ENCODE data around the gene DGAT2.

DGAT2 gene

GRCh38 chr11:75781296-75781695 lies 12.7 kb downstream of the DGAT2 start:
- Histone ChIP-seq H3K4ac (ENCODE audit: low read depth, low read length) (no peak overlapping the region), H3K36me3 (ENCODE audit: control insufficient read depth in 1 of 2, insufficient read depth in 2 of 2, low read length in 2 of 2) (no peaks in the 10 kb centered on the region), H3K18ac (ENCODE audit: low read length) (no peak overlapping the region), H3K9me3 (ENCODE audit: insufficient read depth, low read depth, low read length) (no peaks in the 10 kb centered on the region), H2BK5ac (ENCODE audit: low read depth, low read length, poor library complexity) (no peak overlapping the region), H3K27me3 (ENCODE audit: insufficient read depth, low read length) (no peaks in the 10 kb centered on the region), H4K91ac (ENCODE audit: low read depth, low read length) (no peak overlapping the region), H3K79me1 (ENCODE audit: low read length) (no peaks in the 10 kb centered on the region), H3K79me2 (ENCODE audit: control insufficient read depth, insufficient read depth, low read length, poor library complexity) (no peaks in the 10 kb centered on the region), H3K4me3 (ENCODE audit: low read depth, low read length) (no peak overlapping the region), H2AK5ac (ENCODE audit: low read length) (no peak overlapping the region), H2BK120ac (ENCODE audit: insufficient read depth, low read length, poor library complexity) (no peak overlapping the region), H3K4me2 (ENCODE audit: low read length) (no peak overlapping the region), H3K9ac (ENCODE audit: low read length) (no peak overlapping the region), H3K27ac (ENCODE audit: low read depth, low read length) (no peak overlapping the region), H2AFZ (ENCODE audit: insufficient read depth, low read length, poor library complexity) (no peak overlapping the region), H3K14ac (ENCODE audit: low read length) (no peak overlapping the region), H2BK12ac (ENCODE audit: low read length) (no peak overlapping the region), H3K23ac (ENCODE audit: low read length) (no peak overlapping the region), H4K12ac (ENCODE audit: low read depth, low read length) (no peak overlapping the region), H4K8ac (ENCODE audit: low read depth, low read length) (no peak overlapping the region), H3K4me1 (ENCODE audit: control insufficient read depth in 1 of 2, insufficient read depth in 2 of 2, low read length in 2 of 2) (peaks cover 0 to 2% of the 10 kb centered on the region in 2 experiments)
- no CpG with 5 or more reads among the region's 7 CpGs for WGBS (ENCODE audit: extremely low coverage, insufficient coverage, insufficient read length)
- no peak for DNase-seq

GRCh38 chr11:75781831-75782230 lies 13.3 kb downstream of the DGAT2 start:
- no peak overlapping the region for H2BK5ac ChIP-seq (ENCODE audit: low read depth, low read length, poor library complexity)
- H3K4me2 ChIP-seq (ENCODE audit: low read length): no peak overlapping the region
- no peak overlapping the region for H3K4me3 ChIP-seq (ENCODE audit: low read depth, low read length)

DNA sequence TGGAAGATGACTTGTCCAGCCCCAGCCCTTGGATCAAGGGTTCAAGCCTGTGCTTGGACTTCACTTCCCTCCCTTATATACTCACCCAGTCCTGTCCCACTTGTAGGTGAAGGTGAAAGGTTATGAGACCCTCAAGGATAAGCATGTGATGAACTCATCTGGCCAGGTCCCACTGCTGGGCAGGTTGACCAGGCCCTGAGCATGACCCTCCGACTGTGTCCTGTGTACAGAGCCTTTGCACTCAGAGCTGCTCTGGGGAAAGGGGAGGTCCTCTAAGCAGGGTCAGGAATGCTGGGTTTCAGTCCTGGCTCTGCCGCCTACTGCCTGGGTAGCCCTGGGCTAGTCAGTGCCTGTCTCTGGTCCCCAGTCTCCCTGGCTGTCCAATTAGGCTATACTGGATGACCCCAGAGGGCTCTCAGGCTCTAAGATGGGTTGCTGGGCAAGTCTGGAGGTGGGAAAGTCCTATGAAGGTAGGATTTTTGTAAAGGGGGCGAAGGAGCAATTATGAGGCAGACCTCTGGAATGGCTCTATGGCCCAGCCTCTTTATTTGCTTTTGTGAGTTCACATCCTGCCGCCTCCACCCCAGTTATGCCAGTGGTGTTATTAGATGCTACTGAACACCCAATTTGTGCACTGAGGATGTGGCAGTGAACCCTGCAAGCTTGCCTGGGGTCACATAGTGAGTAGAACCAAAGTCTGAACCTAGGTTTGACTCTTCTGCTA lies 14.1 kb downstream of the DGAT2 start:
- H3K79me2 ChIP-seq (ENCODE audit: control insufficient read depth, insufficient read depth, low read length, poor library complexity): no peaks in the 10 kb centered on the region
- H3K4ac ChIP-seq (ENCODE audit: low read depth, low read length): no peak overlapping the region
- no peak for DNase-seq

More at GRCh38 chr11:75781831-75782230, 13.3 kb downstream of the DGAT2 start:
- H3K14ac ChIP-seq (ENCODE audit: low read length): no peak overlapping the region
- H3K4me1 ChIP-seq (ENCODE audit: control insufficient read depth in 1 of 2, insufficient read depth in 2 of 2, low read length in 2 of 2): peaks cover 0 to 2% of the 10 kb centered on the region in 2 experiments
- no peak overlapping the region for H3K27ac ChIP-seq (ENCODE audit: low read depth, low read length)
- no peak overlapping the region for H3K4ac ChIP-seq (ENCODE audit: low read depth, low read length)
- no peaks in the 10 kb centered on the region for H3K9me3 ChIP-seq (ENCODE audit: insufficient read depth, low read depth, low read length)
- no peak overlapping the region for H4K91ac ChIP-seq (ENCODE audit: low read depth, low read length)
- no peaks in the 10 kb centered on the region for H3K79me2 ChIP-seq (ENCODE audit: control insufficient read depth, insufficient read depth, low read length, poor library complexity)
- no peak overlapping the region for H2BK120ac ChIP-seq (ENCODE audit: insufficient read depth, low read length, poor library complexity)
- H3K23ac ChIP-seq (ENCODE audit: low read length): no peak overlapping the region
- H2AK5ac ChIP-seq (ENCODE audit: low read length): no peak overlapping the region
- no peaks in the 10 kb centered on the region for H3K27me3 ChIP-seq (ENCODE audit: insufficient read depth, low read length)
- H3K79me1 ChIP-seq (ENCODE audit: low read length): no peaks in the 10 kb centered on the region
- H3K9ac ChIP-seq (ENCODE audit: low read length): no peak overlapping the region
- no CpG with 5 or more reads among the region's 9 CpGs for WGBS (ENCODE audit: extremely low coverage, insufficient coverage, insufficient read length)
- H3K18ac ChIP-seq (ENCODE audit: low read length): no peak overlapping the region
- DNase-seq: no peak
- no peak overlapping the region for H2BK12ac ChIP-seq (ENCODE audit: low read length)
- H3K36me3 ChIP-seq (ENCODE audit: control insufficient read depth in 1 of 2, insufficient read depth in 2 of 2, low read length in 2 of 2): no peaks in the 10 kb centered on the region
- no peak overlapping the region for H4K12ac ChIP-seq (ENCODE audit: low read depth, low read length)
- no peak overlapping the region for H4K8ac ChIP-seq (ENCODE audit: low read depth, low read length)
- H2AFZ ChIP-seq (ENCODE audit: insufficient read depth, low read length, poor library complexity): no peak overlapping the region

DNA sequence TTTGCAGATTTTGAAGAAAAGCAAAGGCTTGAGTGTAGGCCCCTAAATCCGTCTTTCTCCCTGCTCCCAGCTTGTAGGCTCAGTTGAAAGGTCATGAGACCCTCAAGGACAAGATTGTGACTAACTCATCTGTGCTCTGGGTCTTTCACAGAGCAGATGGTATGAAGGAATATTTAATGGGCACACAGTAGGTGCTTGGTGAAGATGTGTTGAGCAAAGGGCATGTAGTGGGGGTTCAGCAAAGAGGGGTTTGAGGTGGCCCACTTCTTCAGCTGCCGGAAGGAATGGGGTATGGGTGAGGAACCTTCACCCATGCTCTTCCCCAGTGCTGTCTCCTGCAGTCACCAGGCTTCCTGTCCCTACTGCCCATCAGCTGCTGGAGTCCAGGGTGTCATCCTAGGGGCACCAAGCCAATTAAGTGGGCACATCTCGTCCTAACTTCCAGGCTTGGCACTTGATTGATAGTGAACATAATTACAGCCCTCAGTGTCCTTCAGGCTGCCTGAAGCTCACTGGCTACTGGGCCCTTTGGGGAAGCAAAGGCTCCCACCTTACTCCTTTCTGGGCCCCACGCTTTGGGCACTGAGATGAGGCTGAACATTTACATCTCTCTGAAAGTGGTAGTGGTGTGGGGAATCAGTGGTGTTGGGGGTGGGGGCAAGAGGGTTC lies 15.0 kb downstream of the DGAT2 start:
- Histone ChIP-seq H3K9me3 (ENCODE audit: insufficient read depth, low read depth, low read length) (no peaks in the 10 kb centered on the region), H3K79me2 (ENCODE audit: control insufficient read depth, insufficient read depth, low read length, poor library complexity) (no peaks in the 10 kb centered on the region), H2BK120ac (ENCODE audit: insufficient read depth, low read length, poor library complexity) (no peak overlapping the region), H3K9ac (ENCODE audit: low read length) (no peak overlapping the region), H3K4me1 (ENCODE audit: control insufficient read depth in 1 of 2, insufficient read depth in 2 of 2, low read length in 2 of 2) (peaks cover 0 to 2% of the 10 kb centered on the region in 2 experiments), H4K8ac (ENCODE audit: low read depth, low read length) (no peak overlapping the region), H2BK5ac (ENCODE audit: low read depth, low read length, poor library complexity) (no peak overlapping the region), H2AFZ (ENCODE audit: insufficient read depth, low read length, poor library complexity) (no peak overlapping the region), H3K27ac (ENCODE audit: low read depth, low read length) (no peak overlapping the region), H3K36me3 (ENCODE audit: control insufficient read depth in 1 of 2, insufficient read depth in 2 of 2, low read length in 2 of 2) (no peaks in the 10 kb centered on the region), H3K4me3 (ENCODE audit: low read depth, low read length) (no peak overlapping the region), H3K23ac (ENCODE audit: low read length) (no peak overlapping the region), H3K18ac (ENCODE audit: low read length) (no peak overlapping the region), H3K27me3 (ENCODE audit: insufficient read depth, low read length) (no peaks in the 10 kb centered on the region), H3K4me2 (ENCODE audit: low read length) (no peak overlapping the region), H3K14ac (ENCODE audit: low read length) (no peak overlapping the region), H3K4ac (ENCODE audit: low read depth, low read length) (no peak overlapping the region), H4K91ac (ENCODE audit: low read depth, low read length) (no peak overlapping the region), H2AK5ac (ENCODE audit: low read length) (no peak overlapping the region), H4K12ac (ENCODE audit: low read depth, low read length) (no peak overlapping the region), H2BK12ac (ENCODE audit: low read length) (no peak overlapping the region), H3K79me1 (ENCODE audit: low read length) (no peaks in the 10 kb centered on the region)
- no CpG with 5 or more reads among the region's 4 CpGs for WGBS (ENCODE audit: extremely low coverage, insufficient coverage, insufficient read length)
- DNase-seq: no peak

More for the DNA sequence above, 14.1 kb downstream of the DGAT2 start:
- Histone ChIP-seq H3K4me1 (ENCODE audit: control insufficient read depth in 1 of 2, insufficient read depth in 2 of 2, low read length in 2 of 2) (peaks cover 0 to 2% of the 10 kb centered on the region in 2 experiments), H4K8ac (ENCODE audit: low read depth, low read length) (no peak overlapping the region), H3K27me3 (ENCODE audit: insufficient read depth, low read length) (no peaks in the 10 kb centered on the region), H3K23ac (ENCODE audit: low read length) (no peak overlapping the region), H2AK5ac (ENCODE audit: low read length) (no peak overlapping the region), H3K4me2 (ENCODE audit: low read length) (no peak overlapping the region), H3K4me3 (ENCODE audit: low read depth, low read length) (no peak overlapping the region), H3K18ac (ENCODE audit: low read length) (no peak overlapping the region), H3K79me1 (ENCODE audit: low read length) (no peaks in the 10 kb centered on the region), H3K14ac (ENCODE audit: low read length) (no peak overlapping the region), H3K27ac (ENCODE audit: low read depth, low read length) (no peak overlapping the region), H4K12ac (ENCODE audit: low read depth, low read length) (no peak overlapping the region), H2BK120ac (ENCODE audit: insufficient read depth, low read length, poor library complexity) (no peak overlapping the region), H2BK12ac (ENCODE audit: low read length) (no peak overlapping the region), H2BK5ac (ENCODE audit: low read depth, low read length, poor library complexity) (no peak overlapping the region), H4K91ac (ENCODE audit: low read depth, low read length) (no peak overlapping the region), H2AFZ (ENCODE audit: insufficient read depth, low read length, poor library complexity) (no peak overlapping the region), H3K36me3 (ENCODE audit: control insufficient read depth in 1 of 2, insufficient read depth in 2 of 2, low read length in 2 of 2) (no peaks in the 10 kb centered on the region), H3K9ac (ENCODE audit: low read length) (no peak overlapping the region), H3K9me3 (ENCODE audit: insufficient read depth, low read depth, low read length) (no peaks in the 10 kb centered on the region)
- no CpG with 5 or more reads among the region's 4 CpGs for WGBS (ENCODE audit: extremely low coverage, insufficient coverage, insufficient read length)
